ENCODE measurements around the gene PLPPR2.

Gene PLPPR2

GRCh38 chr19:11370744-11371143 is 15.5 kb downstream of the PLPPR2 start:
- peaks cover 5% of the 10 kb centered on the region for H4K20me1 ChIP-seq (ENCODE audit: insufficient read depth, low read length, poor library complexity, severe bottlenecking)
- TF ChIP-seq EZH2phosphoT487 (IDR thresholded peaks at IDR 0.05; ENCODE audit: borderline replicate concordance), result no peak
- TF ChIP-seq, protein P1, sequence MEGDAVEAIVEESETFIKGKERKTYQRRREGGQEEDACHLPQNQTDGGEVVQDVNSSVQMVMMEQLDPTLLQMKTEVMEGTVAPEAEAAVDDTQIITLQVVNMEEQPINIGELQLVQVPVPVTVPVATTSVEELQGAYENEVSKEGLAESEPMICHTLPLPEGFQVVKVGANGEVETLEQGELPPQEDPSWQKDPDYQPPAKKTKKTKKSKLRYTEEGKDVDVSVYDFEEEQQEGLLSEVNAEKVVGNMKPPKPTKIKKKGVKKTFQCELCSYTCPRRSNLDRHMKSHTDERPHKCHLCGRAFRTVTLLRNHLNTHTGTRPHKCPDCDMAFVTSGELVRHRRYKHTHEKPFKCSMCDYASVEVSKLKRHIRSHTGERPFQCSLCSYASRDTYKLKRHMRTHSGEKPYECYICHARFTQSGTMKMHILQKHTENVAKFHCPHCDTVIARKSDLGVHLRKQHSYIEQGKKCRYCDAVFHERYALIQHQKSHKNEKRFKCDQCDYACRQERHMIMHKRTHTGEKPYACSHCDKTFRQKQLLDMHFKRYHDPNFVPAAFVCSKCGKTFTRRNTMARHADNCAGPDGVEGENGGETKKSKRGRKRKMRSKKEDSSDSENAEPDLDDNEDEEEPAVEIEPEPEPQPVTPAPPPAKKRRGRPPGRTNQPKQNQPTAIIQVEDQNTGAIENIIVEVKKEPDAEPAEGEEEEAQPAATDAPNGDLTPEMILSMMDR (conservative IDR thresholded peaks at IDR 0.05; ENCODE audit: low read length), result no peak
- no peaks in the 10 kb centered on the region for H3K27me3 ChIP-seq (ENCODE audit: insufficient read depth, low read length, poor library complexity, severe bottlenecking)
- H3K9me2 ChIP-seq (replicated peaks; ENCODE audit: low read depth, low read length), result no peaks in the 10 kb centered on the region
- H3K4me1 ChIP-seq (ENCODE audit: insufficient read depth, low read length, poor library complexity, severe bottlenecking), result peaks cover 11% of the 10 kb centered on the region
- H3K79me2 ChIP-seq (ENCODE audit: insufficient read depth, low read length), result peaks cover 8% of the 10 kb centered on the region; the same call in 1 of the 2 replicates
- H3F3A ChIP-seq (ENCODE audit: low read depth), result no peaks in the 10 kb centered on the region
- no peak overlapping the region for H2AFZ ChIP-seq (ENCODE audit: low read length)
- no peak overlapping the region for H3K4me3 ChIP-seq (ENCODE audit: low read length, poor library complexity, severe bottlenecking)
- H3K9ac ChIP-seq (ENCODE audit: low read depth, low read length, poor library complexity, severe bottlenecking), result no peak overlapping the region
- H3K36me3 ChIP-seq (ENCODE audit: insufficient read depth, low read length), result no peaks in the 10 kb centered on the region
- H3K4me2 ChIP-seq (ENCODE audit: low read depth, low read length, poor library complexity, severe bottlenecking), result no peak overlapping the region
- no peaks in the 10 kb centered on the region for H3K9me3 ChIP-seq (ENCODE audit: insufficient read depth, low read depth, low read length)

DNA sequence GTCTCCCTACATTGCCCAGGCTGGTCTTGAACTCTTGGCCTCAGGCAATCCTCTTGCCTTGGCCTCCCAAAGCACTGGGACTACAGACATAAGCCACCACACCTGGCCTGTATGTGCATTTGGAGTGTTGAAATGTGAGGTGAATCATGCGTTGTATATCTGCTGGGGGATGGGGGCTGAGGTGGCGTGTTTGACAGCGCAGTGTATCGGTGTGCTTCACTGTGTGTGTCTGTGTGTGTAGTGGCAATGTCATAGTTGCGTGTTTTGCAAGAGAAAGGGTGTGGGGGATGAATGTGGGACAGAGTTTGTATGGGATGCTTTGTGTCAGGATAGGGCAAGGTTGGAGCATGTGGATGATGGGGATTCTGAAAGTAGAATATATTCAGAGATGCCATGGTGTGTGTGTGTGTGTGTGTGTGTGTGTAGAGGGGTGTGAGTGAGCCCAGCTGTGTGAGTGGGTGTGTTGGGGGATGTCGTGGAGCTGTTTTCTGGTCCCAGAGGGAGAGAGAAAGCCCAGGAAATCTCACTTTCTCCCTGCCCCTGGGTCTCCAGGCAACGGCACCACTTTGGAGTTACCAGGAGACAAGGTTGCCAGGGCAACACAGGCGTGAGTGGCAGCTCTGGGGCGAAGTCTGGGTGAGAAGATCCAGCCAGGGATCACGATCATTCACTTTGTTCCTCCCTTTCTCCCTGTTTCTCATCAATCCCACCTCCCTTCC is 18.1 kb downstream of the PLPPR2 start:
- H3K79me2 ChIP-seq (ENCODE audit: insufficient read depth, low read length), result peaks cover 20% of the 10 kb centered on the region; the same call in 1 of the 2 replicates
- H3K4me3 ChIP-seq (ENCODE audit: low read length, poor library complexity, severe bottlenecking), result peak overlapping the region; percentile 90
- H3K27me3 ChIP-seq (ENCODE audit: insufficient read depth, low read length, poor library complexity, severe bottlenecking), result no peaks in the 10 kb centered on the region
- H3F3A ChIP-seq (ENCODE audit: low read depth), result no peaks in the 10 kb centered on the region
- no peak overlapping the region for H2AFZ ChIP-seq (ENCODE audit: low read length)
- H3K4me1 ChIP-seq (ENCODE audit: insufficient read depth, low read length, poor library complexity, severe bottlenecking), result peaks cover 33% of the 10 kb centered on the region
- no peaks in the 10 kb centered on the region for H3K9me3 ChIP-seq (ENCODE audit: insufficient read depth, low read depth, low read length)
- peak overlapping the region; percentile 93 for H3K9ac ChIP-seq (ENCODE audit: low read depth, low read length, poor library complexity, severe bottlenecking)
- TF ChIP-seq EZH2phosphoT487 (IDR thresholded peaks at IDR 0.05; ENCODE audit: borderline replicate concordance), result no peak
- TF ChIP-seq, protein P1 (conservative IDR thresholded peaks at IDR 0.05; ENCODE audit: low read length), result no peak
- H4K20me1 ChIP-seq (ENCODE audit: insufficient read depth, low read length, poor library complexity, severe bottlenecking), result peaks cover 5% of the 10 kb centered on the region
- H3K9me2 ChIP-seq (replicated peaks; ENCODE audit: low read depth, low read length), result no peaks in the 10 kb centered on the region
- H3K4me2 ChIP-seq (ENCODE audit: low read depth, low read length, poor library complexity, severe bottlenecking), result peak overlapping the region; percentile 77
- no peaks in the 10 kb centered on the region for H3K36me3 ChIP-seq (ENCODE audit: insufficient read depth, low read length)

DNA sequence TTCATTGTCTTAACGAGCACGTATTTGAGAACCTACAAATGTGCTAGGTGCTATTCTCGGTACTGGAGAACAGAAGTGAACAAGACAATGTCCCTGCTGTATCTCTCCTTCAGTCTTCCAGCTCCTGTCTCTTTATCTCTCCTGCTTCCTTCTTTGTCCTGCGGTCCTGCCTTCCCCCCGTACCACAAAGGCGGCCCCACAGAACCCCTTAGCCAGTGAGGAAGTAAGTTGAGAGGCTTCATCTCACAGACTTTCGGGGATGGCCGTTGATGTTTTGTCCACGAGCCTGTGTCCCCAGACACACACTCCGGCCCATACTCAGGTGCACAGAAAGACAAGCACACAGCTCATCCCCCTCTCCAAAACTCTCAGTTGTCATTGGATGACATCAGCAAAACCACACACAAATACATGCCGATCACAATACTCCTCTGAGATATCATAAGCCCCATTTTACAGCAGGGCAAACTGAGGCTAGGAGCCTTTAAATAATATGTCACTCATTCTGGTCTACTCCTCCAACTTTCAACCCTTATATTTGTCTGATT is 18.7 kb downstream of the PLPPR2 start:
- Histone ChIP-seq H3K9ac (ENCODE audit: low read depth, low read length, poor library complexity, severe bottlenecking) (peak overlapping the region; percentile 93), H3K27me3 (ENCODE audit: insufficient read depth, low read length, poor library complexity, severe bottlenecking) (no peaks in the 10 kb centered on the region), H3K36me3 (ENCODE audit: insufficient read depth, low read length) (no peaks in the 10 kb centered on the region), H4K20me1 (ENCODE audit: insufficient read depth, low read length, poor library complexity, severe bottlenecking) (peaks cover 5% of the 10 kb centered on the region), H3K4me3 (ENCODE audit: low read length, poor library complexity, severe bottlenecking) (peak overlapping the region; percentile 90), H3F3A (ENCODE audit: low read depth) (no peaks in the 10 kb centered on the region), H2AFZ (ENCODE audit: low read length) (no peak overlapping the region), H3K9me2 (replicated peaks; ENCODE audit: low read depth, low read length) (no peaks in the 10 kb centered on the region), H3K79me2 (ENCODE audit: insufficient read depth, low read length) (peaks cover 20% of the 10 kb centered on the region; the same call in 1 of the 2 replicates), H3K9me3 (ENCODE audit: insufficient read depth, low read depth, low read length) (no peaks in the 10 kb centered on the region), H3K4me1 (ENCODE audit: insufficient read depth, low read length, poor library complexity, severe bottlenecking) (peaks cover 33% of the 10 kb centered on the region), H3K4me2 (ENCODE audit: low read depth, low read length, poor library complexity, severe bottlenecking) (peak overlapping the region; percentile 77)
- TF ChIP-seq, protein P1 (conservative IDR thresholded peaks at IDR 0.05; ENCODE audit: low read length), result no peak
- no peak for TF ChIP-seq EZH2phosphoT487 (IDR thresholded peaks at IDR 0.05; ENCODE audit: borderline replicate concordance)

All from Loucy (cell line).